Measurements from ENCODE around the gene ATP6V1G2. TPM values are rescaled to one million over a fixed set of nuclear protein-coding genes. Genes with fewer than 3 reads are reported as not detected.

The ATP6V1G2 gene
- total and polyA plus RNA-seq, 2 experiments from 2014 or later = 2.4 to 2.7 TPM

- peaks cover 22% of the 10 kb centered on the region for H3K36me3 Mint-ChIP-seq (ENCODE audit: low read depth)
- H3K9me2 ChIP-seq (ENCODE audit: insufficient read depth) = no peaks in the 10 kb centered on the region
- no peaks in the 10 kb centered on the region for H4K20me1 ChIP-seq (replicated peaks; ENCODE audit: insufficient read depth)
- H3K27ac ChIP-seq (ENCODE audit: low read depth) = peak within 1 kb of the TSS; percentile 93
- peaks cover 18% of the 10 kb centered on the region for H3K4me1 Mint-ChIP-seq
- H3K27ac Mint-ChIP-seq = peak within 1 kb of the TSS; percentile 95
- H3K4me2 ChIP-seq = peak within 1 kb of the TSS; percentile 79
- peaks cover 17% of the 10 kb centered on the region for H3K79me2 ChIP-seq (replicated peaks; ENCODE audit: insufficient read depth)
- ATAC-seq = peak; percentile 85
- H3K9me3 Mint-ChIP-seq = no peaks in the 10 kb centered on the region
- peaks cover 8% of the 10 kb centered on the region for H3K27me3 Mint-ChIP-seq (ENCODE audit: insufficient read depth, low read depth, poor library complexity)
- DNase-seq (ENCODE audit: low spot score) = peak; percentile 98
- no peak within 1 kb of the TSS for H2AFZ ChIP-seq
- H3K27me3 ChIP-seq (ENCODE audit: insufficient read depth) = no peaks in the 10 kb centered on the region
- H3K4me1 ChIP-seq (ENCODE audit: insufficient read depth) = peaks cover 11% of the 10 kb centered on the region; the same call in 1 of the 2 replicates
- peak within 1 kb of the TSS; percentile 76 for H3K4me3 Mint-ChIP-seq
- H3K4me3 ChIP-seq = peak within 1 kb of the TSS; percentile 58
- H3F3A ChIP-seq (replicated peaks; ENCODE audit: low read depth) = 0 out of 2 replicates have a peak, but pooled peaks cover 4% of the 10 kb centered on the region
- 0 out of 2 replicates have a peak, but pooled peaks cover 8% of the 10 kb centered on the region for H3K36me3 ChIP-seq (ENCODE audit: insufficient read depth)
- TF ChIP-seq JUNB (IDR thresholded peaks at IDR 0.05; ENCODE audit: unreplicated experiment) (no peak), NANOG (IDR thresholded peaks at IDR 0.05; ENCODE audit: borderline replicate concordance) (no peak), STAT1 (IDR thresholded peaks at IDR 0.05; ENCODE audit: unreplicated experiment) (no peak), CTCF (conservative IDR thresholded peaks at IDR 0.05; ENCODE audit: low read depth in 2 of 2) (no peak), EZH2phosphoT487 (IDR thresholded peaks at IDR 0.05; ENCODE audit: unreplicated experiment) (no peak), ZNF331 (CRISPR knock-in tag; IDR thresholded peaks at IDR 0.05; ENCODE audit: low read depth) (no peak), EZH2 (IDR thresholded peaks at IDR 0.05; ENCODE audit: low read depth, unreplicated experiment) (no peak), ZNF114 (CRISPR knock-in tag; IDR thresholded peaks at IDR 0.05) (no peak), POLR2AphosphoS5 (IDR thresholded peaks at IDR 0.05; ENCODE audit: low read depth) (peak; percentile 61; the same call in 1 of the 2 replicates), CREB1 (CRISPR knock-in tag; IDR thresholded peaks at IDR 0.05; ENCODE audit: low read depth) (peak; percentile 89), REST (IDR thresholded peaks at IDR 0.05; ENCODE audit: unreplicated experiment) (no peak)
- TF ChIP-seq, protein P1, sequence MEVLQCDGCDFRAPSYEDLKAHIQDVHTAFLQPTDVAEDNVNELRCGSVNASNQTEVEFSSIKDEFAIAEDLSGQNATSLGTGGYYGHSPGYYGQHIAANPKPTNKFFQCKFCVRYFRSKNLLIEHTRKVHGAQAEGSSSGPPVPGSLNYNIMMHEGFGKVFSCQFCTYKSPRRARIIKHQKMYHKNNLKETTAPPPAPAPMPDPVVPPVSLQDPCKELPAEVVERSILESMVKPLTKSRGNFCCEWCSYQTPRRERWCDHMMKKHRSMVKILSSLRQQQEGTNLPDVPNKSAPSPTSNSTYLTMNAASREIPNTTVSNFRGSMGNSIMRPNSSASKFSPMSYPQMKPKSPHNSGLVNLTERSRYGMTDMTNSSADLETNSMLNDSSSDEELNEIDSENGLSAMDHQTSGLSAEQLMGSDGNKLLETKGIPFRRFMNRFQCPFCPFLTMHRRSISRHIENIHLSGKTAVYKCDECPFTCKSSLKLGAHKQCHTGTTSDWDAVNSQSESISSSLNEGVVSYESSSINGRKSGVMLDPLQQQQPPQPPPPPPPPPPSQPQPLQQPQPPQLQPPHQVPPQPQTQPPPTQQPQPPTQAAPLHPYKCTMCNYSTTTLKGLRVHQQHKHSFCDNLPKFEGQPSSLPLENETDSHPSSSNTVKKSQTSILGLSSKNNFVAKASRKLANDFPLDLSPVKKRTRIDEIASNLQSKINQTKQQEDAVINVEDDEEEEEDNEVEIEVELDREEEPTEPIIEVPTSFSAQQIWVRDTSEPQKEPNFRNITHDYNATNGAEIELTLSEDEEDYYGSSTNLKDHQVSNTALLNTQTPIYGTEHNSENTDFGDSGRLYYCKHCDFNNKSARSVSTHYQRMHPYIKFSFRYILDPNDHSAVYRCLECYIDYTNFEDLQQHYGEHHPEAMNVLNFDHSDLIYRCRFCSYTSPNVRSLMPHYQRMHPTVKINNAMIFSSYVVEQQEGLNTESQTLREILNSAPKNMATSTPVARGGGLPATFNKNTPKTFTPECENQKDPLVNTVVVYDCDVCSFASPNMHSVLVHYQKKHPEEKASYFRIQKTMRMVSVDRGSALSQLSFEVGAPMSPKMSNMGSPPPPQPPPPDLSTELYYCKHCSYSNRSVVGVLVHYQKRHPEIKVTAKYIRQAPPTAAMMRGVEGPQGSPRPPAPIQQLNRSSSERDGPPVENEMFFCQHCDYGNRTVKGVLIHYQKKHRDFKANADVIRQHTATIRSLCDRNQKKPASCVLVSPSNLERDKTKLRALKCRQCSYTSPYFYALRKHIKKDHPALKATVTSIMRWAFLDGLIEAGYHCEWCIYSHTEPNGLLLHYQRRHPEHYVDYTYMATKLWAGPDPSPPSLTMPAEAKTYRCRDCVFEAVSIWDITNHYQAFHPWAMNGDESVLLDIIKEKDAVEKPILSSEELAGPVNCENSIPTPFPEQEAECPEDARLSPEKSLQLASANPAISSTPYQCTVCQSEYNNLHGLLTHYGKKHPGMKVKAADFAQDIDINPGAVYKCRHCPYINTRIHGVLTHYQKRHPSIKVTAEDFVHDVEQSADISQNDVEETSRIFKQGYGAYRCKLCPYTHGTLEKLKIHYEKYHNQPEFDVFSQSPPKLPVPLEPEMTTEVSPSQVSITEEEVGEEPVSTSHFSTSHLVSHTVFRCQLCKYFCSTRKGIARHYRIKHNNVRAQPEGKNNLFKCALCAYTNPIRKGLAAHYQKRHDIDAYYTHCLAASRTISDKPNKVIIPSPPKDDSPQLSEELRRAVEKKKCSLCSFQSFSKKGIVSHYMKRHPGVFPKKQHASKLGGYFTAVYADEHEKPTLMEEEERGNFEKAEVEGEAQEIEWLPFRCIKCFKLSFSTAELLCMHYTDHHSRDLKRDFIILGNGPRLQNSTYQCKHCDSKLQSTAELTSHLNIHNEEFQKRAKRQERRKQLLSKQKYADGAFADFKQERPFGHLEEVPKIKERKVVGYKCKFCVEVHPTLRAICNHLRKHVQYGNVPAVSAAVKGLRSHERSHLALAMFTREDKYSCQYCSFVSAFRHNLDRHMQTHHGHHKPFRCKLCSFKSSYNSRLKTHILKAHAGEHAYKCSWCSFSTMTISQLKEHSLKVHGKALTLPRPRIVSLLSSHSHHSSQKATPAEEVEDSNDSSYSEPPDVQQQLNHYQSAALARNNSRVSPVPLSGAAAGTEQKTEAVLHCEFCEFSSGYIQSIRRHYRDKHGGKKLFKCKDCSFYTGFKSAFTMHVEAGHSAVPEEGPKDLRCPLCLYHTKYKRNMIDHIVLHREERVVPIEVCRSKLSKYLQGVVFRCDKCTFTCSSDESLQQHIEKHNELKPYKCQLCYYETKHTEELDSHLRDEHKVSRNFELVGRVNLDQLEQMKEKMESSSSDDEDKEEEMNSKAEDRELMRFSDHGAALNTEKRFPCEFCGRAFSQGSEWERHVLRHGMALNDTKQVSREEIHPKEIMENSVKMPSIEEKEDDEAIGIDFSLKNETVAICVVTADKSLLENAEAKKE (CRISPR knock-in tag; IDR thresholded peaks at IDR 0.05) = no peak
- TF ChIP-seq, protein P2, sequence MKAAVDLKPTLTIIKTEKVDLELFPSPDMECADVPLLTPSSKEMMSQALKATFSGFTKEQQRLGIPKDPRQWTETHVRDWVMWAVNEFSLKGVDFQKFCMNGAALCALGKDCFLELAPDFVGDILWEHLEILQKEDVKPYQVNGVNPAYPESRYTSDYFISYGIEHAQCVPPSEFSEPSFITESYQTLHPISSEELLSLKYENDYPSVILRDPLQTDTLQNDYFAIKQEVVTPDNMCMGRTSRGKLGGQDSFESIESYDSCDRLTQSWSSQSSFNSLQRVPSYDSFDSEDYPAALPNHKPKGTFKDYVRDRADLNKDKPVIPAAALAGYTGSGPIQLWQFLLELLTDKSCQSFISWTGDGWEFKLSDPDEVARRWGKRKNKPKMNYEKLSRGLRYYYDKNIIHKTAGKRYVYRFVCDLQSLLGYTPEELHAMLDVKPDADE (IDR thresholded peaks at IDR 0.05) = peak; percentile 84
Measured at GRCh38 chr6:31546958-31547726, 734 bp upstream of the ATP6V1G2 start, which contains the start of gene NFKBIL1. TSS of gene NFKBIL1 (plus strand) at chr6:31547608. CDS start at chr6:31547695, 87 bp downstream.

All from GM23338 (cell line).